Fibroblast of skin of scalp (primary cell): ENCODE measurements around the gene PIP4K2A.
A peak's percentile ranks its signal among the peaks of the same experiment; 100 is the strongest.
"Not testable (repeated sequence)": the region's sequence is repeated elsewhere in the genome, so short reads cannot be mapped to it uniquely, and the experiment has no call there.

Experiments
- DNase-seq: peaks from one replicate; pipeline ENCODE4 v3.0.0-alpha.2; 2013

Gene PIP4K2A

DNA sequence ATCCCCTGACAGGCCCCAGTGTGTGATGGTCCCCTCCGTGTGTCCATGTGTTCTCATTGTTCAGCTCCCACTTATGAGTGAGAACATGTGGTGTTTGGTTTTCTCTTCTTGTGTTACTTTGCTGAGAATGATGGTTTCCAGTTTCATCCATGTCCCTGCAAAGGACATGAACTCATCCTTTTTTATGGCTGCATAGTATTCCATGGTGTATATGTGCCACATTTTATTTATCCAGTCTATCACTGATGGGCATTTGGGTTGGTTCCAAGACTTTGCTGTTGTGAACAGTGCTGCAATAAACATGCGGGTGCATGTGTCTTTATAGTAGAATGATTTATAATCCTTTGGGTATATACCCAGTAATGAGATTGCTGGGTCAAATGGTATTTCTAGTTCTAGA is 206.2 kb downstream of the PIP4K2A start:
- DNase-seq: not testable (repeated sequence)

GRCh38 chr10:22505911-22506685 is 208.3 kb downstream of the PIP4K2A start:
- DNase-seq: no peak

DNA sequence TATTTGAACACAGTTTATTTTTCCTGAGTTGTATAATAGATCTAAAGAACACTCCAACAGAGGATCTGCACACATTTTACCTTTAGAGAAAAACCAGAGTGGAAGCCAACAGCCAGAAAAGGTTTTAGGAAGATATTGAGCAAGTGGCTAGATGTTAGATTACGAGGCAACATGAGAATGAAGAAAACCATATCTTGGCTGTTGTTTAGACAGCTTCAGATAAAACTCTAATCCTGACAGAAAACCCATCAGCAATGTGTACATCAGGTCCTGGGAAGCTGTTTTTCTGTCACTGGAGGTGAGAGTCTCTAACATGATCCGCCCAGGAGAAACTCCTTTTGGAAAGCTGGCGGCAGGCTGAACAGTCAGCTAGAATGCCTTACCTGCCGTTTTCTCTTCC is 209.6 kb downstream of the PIP4K2A start:
- DNase-seq: no peak

- DNase-seq: no peak
Observed at GRCh38 chr10:22503315-22504088, 210.9 kb downstream of the PIP4K2A start.

DNA sequence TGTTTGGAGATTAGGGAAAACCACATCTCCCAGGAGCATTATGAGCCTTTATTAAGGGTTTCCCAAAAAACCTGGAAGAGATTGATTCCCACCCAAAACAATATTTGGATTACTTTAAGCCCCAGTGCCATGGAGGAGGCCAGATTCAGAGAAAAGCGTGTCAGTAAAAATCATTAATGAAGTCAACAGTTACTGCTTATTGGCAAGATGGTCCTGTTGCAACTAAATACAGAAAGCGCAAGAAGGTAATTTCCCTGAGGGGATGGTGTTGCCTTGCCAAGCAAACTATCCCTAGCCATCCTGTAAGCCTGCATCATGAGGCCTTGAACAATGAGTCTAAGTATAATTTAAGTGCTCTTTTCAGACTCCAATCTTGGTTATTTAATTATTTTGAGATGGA is 212.5 kb downstream of the PIP4K2A start:
- DNase-seq: no peak

- DNase-seq: no peak
Observed at GRCh38 chr10:22501413-22501812, 213.0 kb downstream of the PIP4K2A start.

DNA sequence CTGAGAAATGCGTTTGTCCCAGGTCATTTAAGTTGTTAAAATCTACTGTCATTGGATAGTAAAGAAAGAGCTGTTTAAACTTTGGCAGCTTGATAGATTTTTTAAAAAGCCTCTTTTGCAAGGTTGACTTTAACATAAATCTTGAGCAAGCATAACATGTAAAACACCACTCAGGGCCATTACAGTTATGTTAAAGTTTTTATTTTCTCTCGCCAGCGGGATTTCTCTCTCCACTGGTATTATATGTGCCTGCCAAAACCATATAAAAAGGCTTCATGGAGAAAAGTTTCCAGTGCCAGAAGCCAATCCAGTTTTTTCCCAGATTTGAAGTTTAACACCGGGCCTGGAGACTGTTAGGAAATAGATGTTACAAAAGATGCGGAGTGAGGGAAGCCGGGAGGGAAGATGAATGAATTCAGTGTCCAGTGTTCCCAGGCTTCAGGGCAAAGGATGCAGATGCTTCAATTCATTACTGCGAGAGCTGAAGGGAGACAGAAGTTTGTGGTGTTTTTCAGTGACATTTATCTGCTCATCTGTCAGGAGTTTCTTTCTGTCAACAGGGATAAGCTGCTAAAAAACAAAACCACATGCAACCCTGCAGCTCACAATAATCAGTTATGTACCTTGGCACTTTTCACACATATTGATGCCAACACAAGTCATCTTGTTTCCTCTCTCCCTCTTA is 213.6 kb downstream of the PIP4K2A start:
- no peak for DNase-seq

DNA sequence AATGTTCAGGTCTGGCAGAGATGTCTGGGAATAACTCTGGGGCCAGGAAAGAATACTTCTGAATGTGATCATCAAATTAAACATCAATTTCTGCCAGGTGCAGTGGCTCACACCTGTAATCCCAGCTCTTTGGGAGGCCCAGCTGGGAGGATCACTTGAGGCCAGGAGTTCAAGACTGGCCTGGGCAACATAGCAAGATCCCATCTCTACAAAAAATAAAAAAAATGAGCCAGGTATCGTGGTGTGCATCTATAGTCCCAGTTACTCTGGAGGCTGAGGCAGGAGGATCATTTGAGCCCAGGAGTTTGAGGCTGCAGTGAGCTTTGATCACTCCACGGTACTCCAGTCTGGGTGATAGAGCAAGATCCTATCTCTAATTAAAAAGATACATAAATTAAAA is 214.4 kb downstream of the PIP4K2A start:
- DNase-seq: not testable (repeated sequence)

- DNase-seq: no peak
Observed at GRCh38 chr10:22495396-22495795, 219.0 kb downstream of the PIP4K2A start.

- DNase-seq: no peak
Observed at GRCh38 chr10:22494007-22494406, 220.4 kb downstream of the PIP4K2A start.

DNA sequence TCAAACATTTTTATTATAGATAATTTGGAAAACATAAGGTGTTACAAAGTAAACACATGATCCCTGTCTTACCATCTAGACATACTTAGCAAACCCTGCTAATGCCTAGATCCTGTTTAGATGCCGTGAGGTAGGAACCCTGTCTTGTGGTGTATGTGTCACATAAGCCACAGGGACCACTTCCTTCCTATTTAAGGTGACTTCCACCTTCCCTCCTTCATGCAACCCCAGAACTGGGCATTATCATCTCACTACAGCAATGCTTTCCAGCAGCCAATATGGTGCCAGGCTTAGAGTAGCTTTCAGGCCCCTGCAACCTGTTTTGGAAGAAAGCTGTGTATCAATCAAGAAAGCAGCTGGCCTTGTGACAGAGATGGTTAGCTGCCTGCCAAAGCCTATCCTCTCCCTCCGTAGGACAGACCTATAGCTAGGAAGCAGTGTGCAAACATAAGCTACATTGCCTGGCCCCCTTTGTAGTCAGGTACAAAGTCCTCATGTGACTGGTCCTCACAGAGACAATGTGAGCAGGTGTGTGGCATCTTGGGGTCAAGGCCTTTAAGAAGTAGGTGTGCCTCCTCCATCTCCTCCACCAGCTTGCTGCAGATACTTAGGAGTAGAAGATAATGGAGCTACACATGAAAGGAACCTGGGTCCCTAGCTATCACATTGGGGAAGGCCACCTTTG is 222.3 kb downstream of the PIP4K2A start:
- no peak for DNase-seq

DNA sequence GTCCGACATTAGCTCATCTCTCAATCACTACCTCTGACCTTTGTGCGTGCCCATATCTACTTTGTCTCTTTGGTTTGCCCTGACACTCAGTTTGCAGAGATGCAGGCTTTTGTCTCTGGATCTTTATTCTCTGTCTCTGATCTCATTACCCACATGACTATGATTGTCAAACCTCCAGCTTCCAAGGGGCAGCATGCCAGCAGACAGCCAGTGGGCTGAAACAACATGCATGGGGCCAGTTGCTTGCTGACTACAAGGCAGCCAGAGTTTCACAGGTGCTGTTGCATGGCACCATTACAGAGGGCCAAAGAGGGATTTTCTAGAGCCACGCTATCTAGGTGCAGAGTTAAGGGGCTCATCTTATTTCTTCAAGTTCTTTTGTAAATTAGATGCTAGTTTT is 222.9 kb downstream of the PIP4K2A start:
- no peak for DNase-seq

DNA sequence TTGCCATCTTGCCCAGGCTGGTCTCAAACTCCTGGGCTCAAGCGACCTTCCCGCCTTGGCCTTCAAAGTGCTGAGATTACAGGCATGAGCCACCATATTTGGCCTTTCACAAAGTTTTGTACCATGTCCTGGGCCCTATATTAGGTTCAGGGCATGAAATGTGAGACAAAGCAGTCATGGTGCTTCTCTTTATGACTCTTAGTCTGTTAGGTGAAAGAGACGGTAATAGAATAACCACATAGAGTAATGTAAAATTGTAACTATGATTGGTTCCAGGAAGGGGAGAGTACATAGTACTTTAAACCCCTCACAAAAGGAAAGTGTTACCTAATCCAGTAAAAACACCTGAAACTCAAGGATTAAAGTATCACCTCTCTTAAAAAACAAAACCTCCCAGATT is 224.4 kb downstream of the PIP4K2A start:
- DNase-seq: no peak

DNA sequence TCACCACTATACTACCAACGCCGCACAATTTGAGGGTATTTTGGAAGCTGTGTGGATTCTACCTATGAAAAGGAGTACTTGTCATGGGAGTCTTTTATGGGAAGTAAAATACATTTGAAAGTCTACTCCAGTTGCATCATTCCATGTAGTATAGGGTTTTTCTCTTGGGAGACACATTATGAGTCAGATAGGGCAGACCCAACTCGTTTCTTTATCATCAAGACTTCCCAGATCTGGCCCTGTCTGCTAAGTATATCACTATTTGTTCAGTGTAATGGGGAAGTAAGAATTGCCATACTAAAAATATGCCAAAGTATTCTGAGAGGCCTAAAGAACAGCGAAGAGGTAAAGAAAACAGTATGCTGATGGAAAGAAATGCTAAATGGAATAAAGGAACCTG is 224.9 kb downstream of the PIP4K2A start:
- DNase-seq: peak; percentile 41

DNA sequence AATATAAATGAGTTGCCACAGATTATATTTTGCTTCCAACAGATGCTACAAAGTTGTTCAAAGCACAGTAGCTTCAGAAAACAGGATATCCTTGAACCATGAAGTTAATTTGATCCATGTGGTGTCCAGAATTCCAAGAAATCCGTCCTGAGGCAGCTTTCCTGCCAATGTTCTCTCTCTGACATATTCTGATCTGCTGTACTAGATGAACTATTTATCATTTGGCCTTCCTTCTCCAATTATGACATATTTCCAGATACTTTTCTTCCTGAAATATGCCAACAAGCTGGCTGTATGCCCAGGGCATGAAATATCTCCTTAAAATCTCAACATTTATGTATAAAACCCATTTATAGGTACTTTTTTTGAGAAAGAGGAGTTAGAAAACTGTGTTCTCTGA is 227.9 kb downstream of the PIP4K2A start:
- peak; percentile 29 for DNase-seq
